Renal cortex interstitium (tissue), 11 donors: ENCODE data around the gene TIMELESS. TPM values are rescaled to one million over a fixed set of nuclear protein-coding genes. Genes with fewer than 3 reads are reported as not detected.
"Not testable (repeated sequence)": the region's sequence is repeated elsewhere in the genome, so short reads cannot be mapped to it uniquely, and the experiment has no call there.

Experiments
- DNase-seq, 11 donors: peaks; one replicate each; pipeline ENCODE4 v3.0.0-alpha.2; 2013; ENCODE audit warnings: low read depth in 9 of 11, low spot score in 4 of 11; ENCODE audit errors: extremely low read depth in 1 of 11
- polyA plus RNA-seq, 3 donors: library from polyadenylated mRNA; unstranded; fragments of 120-200 nt; gene quantifications; one replicate each; pipeline ENCODE4 v1.2.1, GENCODE V29; 2013; ENCODE audit not compliant: insufficient read length in 3 of 3

Gene TIMELESS
- polyA plus RNA-seq, 3 donors = 37.8 to 46.6 (median 42.4) TPM

DNA sequence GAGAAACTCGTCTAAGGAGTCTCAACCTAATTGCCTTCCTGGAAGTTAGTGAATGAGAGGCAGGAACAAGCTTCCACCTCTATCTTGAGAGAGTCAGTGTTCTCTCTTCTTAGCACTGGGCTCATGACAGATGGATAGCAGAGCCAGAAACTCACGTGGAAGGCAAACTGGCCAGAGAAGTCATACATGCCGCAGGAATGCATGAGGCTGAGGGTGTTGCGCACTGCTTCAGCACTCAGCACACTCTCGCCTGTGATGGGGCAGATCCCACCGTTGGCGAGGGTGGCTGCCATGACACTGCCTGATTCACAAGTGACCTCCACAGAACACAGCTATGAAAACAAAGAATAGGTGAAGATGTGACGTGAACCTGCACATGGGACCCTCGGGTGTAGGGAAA, 25.2 kb upstream of the TIMELESS start:
- DNase-seq = no peak

- DNase-seq = no peak
These were observed 20.0 kb upstream of the TIMELESS start for GRCh38 chr12:56469007-56469930.

- DNase-seq = peak; percentile 76 to 91 (median 88)
These were observed 19.2 kb upstream of the TIMELESS start, which contains the start of gene SPRYD4 for GRCh38 chr12:56468216-56469006. Gene SPRYD4, plus strand, starts transcription at chr12:56468578. Its CDS starts 14 bp downstream, at chr12:56468592.

DNA sequence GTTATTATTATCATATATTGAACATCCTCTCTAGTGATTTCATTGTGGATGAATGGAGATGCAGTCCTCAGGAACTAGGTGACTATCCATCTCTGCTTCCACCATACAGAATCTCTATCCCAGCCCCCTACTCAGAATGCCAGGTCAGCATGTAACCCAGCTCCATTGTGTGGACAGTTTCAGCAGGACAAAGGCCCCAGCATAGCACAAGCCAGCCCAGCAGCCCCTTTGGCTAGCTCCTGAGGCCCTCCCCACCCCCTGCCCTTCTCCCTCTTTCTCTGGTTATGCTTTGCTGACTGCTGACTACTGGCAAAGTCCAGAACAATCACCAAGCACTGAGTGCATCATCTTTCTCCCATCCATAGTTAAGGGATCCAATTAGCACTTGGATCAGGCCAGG, 13.3 kb upstream of the TIMELESS start:
- DNase-seq = no peak

- DNase-seq = no peak
These were observed 12.3 kb upstream of the TIMELESS start for GRCh38 chr12:56461235-56462159.

- no peak for DNase-seq
These were observed 8.6 kb upstream of the TIMELESS start for GRCh38 chr12:56457817-56458216.

GRCh38 chr12:56454557-56454956, 5.3 kb upstream of the TIMELESS start, which contains the start of gene MIP:
Gene MIP, minus strand, starts transcription at chr12:56454657. Its CDS starts 44 bp downstream, at chr12:56454613.
- no peak for DNase-seq

DNA sequence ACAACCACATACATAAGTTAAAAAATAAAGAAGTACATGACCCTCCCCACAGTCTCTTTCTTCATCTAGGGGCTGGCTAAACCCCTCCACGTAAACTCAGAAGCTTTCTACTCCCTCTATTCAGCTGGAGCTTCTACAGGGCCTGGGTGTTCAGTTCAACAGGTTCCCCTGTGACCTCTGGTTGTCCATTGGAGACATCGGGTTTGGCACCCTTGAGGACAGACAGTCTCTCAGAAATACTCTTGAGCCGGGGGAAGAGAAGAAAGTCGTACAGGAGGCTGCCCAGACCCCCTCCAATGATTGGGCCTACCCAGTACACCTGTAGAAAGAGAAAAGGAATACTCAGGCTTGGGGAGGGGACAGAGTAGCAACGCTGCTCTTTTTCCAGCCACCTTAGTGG, 1.9 kb upstream of the TIMELESS start:
- DNase-seq = no peak

DNA sequence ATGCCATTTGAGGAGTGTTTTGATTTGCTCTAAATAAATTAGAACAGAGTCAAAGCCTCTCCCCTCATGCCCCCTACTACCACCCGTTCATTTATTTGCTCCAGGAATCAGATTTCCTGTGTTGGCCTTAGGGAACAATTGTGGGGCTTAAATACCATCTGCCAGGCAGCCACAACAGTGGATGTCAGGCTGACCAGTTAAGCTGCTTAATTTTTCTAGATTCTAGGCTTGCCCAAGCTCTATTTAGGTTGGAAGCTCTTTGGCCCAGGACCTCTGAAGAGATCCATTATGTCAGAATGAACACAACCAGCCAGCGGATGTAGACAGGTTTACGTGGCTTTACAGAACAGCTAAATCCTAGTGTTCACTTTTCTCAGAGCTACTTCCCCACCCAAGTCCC, 1.0 kb upstream of the TIMELESS start:
- no peak for DNase-seq

DNA sequence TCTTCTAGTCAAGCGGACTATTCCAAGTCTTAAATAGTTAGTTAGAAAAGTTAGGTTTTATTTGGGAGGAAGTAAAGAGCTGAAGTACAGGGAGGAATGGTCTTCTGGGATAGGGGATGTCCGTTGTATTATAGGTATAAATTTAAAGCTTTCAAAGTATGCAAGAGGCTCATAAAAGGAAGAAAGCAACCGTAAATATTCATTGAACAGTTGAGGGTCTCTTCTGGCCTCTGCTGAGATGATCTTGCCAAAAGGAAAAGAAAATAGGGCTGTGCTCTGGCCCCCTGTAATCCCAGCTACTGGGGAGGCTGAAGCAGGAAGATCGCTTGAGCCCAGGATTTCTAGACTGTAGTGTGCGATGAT, 377 bp upstream of the TIMELESS start:
- DNase-seq = no peak

- DNase-seq = not testable (repeated sequence)
These were observed 6.0 kb downstream of the TIMELESS start for GRCh38 chr12:56443208-56443607.

DNA sequence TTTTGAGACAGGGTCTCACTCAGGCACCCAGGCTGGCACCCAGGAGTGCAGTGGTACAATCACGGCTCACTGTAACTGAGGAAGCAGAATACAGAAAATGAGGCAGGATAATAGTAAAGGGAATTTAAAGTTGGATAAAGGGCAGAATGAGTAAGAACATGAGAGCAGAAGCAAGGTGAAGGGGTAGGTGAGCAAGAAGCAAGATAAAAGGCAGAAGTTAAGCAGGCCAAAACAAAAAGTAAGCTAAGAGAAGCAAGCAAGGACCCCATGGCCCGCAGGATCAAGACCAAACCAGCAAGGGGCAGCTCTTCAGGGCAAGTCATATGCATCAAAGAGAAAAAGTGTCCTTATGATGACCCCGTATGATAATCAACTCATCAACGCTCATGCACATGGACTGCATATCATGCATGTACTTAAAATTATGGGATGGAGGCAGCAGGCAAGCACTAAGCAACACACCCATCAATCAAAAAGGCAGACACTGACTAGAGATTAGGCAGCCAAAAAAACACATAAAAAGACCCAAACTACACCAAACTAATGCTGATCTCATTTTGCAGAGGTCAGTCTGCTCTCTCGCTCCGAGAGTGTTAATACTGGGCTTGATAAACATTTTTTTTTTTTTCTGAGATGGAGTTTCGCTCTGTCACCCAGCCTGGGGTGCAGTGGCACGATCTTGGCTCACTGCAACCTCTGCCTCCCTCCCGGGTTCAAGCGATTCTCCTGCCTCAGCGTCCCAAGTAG, 11.6 kb downstream of the TIMELESS start:
- no peak for DNase-seq

DNA sequence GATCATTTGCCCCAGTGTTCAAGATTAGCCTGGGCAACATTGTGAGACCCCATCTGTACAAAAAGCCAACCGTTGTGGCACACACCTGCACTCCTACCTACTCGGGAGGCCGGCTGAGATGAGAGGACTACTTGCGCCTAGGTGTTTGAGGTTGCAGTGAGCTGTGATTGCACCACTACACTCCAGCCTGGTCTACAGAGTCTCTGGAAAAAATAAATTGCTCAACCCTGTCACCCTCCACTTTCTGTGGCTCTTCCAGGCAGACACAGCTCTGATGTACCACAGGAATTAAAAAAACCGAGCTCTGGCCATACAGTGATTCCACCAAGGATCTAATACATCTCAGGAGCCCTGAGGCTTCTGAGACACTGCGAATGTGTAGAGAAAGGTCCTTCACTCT, 14.4 kb downstream of the TIMELESS start:
- DNase-seq = no peak

DNA sequence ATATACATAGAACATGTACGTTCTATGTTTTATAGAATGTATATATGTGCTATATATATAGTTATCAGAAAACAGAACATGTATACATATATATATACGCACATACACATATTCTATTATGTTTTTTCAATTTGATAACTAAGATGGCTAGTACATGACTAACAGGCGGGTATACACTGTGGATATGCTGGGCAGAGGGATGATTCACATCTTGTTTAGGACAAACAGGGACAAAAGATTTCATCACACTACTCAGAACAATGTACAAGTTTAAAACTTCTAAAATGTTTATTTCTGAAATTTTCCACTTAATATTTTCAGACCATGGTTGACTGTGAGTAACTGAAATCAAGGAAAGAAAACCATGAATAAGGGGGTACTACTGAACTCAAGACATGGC, 17.4 kb downstream of the TIMELESS start:
- DNase-seq = no peak

GRCh38 chr12:56431288-56431687, 17.9 kb downstream of the TIMELESS start:
- no peak for DNase-seq

- no peak for DNase-seq
These were observed 23.2 kb downstream of the TIMELESS start for GRCh38 chr12:56425940-56426438.

DNA sequence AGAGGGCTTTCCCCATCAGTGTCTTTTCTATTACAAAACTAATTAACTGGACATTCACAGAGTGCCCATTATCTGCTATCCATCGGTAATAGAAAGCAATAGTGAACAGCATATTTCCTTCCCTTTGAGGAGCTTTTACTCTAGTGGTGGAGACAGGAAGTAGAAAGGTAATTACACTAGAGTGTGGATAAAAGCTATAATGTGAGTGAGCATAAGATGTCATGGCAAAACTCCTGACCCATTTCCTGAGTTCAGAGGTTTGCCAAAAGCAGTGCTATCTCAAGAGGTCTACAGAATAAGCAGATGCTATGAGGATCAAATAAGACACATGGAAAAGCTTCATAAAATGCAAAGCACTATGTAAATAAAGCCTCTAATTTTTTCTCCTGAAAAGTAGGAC, 24.0 kb downstream of the TIMELESS start:
- DNase-seq = no peak

- no peak for DNase-seq
These were observed 28.8 kb downstream of the TIMELESS start for GRCh38 chr12:56420411-56420810.
